ENCODE data around the gene CANT1.

GRCh38 chr17:79038545-79039135, 29.1 kb upstream of the CANT1 start:
- TF ChIP-seq CTCF (IDR thresholded peaks at IDR 0.05) (no peak), POLR2A (IDR thresholded peaks at IDR 0.05) (no peak)
